SK-N-SH (cell line): Measurements from ENCODE around the gene TFAP2C. TPM values are rescaled to one million over a fixed set of nuclear protein-coding genes. Genes with fewer than 3 reads are reported as not detected.

ENCODE experiments used
- CTCF ChIA-PET: fragments of 300-600, 350-600 bp; formaldehyde crosslinking; extraction: SDS; loops from one replicate; lab custom pipeline; 2021; lab: Yijun Ruan, JAX
- POLR2A ChIA-PET: fragments of 350-600 bp; sonication (Branson Sonifier 250); formaldehyde crosslinking; extraction: SDS; loops from one replicate; lab custom pipeline; 2020; ENCODE audit warnings: antibody characterized with exemption, inconsistent platforms; lab: Yijun Ruan, JAX
- DNase-seq: peaks from one replicate; pipeline ENCODE4 v3.0.0; 2012
- H2AFZ ChIP-seq: fragments of 200-600 bp; sonication (generic); 2 replicates; pipeline ENCODE4 v1.8.1; 2016; ENCODE audit warnings: antibody characterized with exemption, mild to moderate bottlenecking, low read depth
- H3F3A ChIP-seq: fragments of 200-600 bp; sonication (generic); replicated peaks from 2 replicates; pipeline ENCODE3; 2016; ENCODE audit warnings: antibody characterized with exemption, mild to moderate bottlenecking; ENCODE audit not compliant: insufficient read depth
- H3K27ac ChIP-seq, 2 experiments: fragments of 200-500 bp in 1 of 2; fragments of 200-600 bp in 1 of 2; sonication (Bioruptor generic) in 1 of 2; sonication (generic), shearing (Covaris generic) in 1 of 2; 2 replicates each; pipeline versions ENCODE4 v1.5.1 to v1.6.1; 2014 to 2016; ENCODE audit warnings: low read depth in 2 of 2, inconsistent platforms in 1 of 2, low read length in 1 of 2, mild to moderate bottlenecking in 1 of 2, mixed read lengths in 1 of 2
- H3K27me3 ChIP-seq: fragments of 200-600 bp; sonication (generic), shearing (Covaris generic); 2 replicates; pipeline ENCODE4 v1.6.1; 2016; ENCODE audit warnings: mixed run types; ENCODE audit not compliant: insufficient read depth
- H3K36me3 ChIP-seq, 2 experiments: fragments of 200-500 bp in 1 of 2; fragments of 200-600 bp in 1 of 2; sonication (Bioruptor generic) in 1 of 2; sonication (generic) in 1 of 2; replicated peaks in 1 of 2; 2 replicates each; pipeline versions ENCODE3 to v1.5.1; 2014 to 2016; ENCODE audit warnings: low read length in 1 of 2, mild to moderate bottlenecking in 1 of 2; ENCODE audit not compliant: insufficient read depth in 2 of 2, control insufficient read depth in 1 of 2
- H3K4me1 ChIP-seq, 2 experiments: fragments of 200-500 bp in 1 of 2; fragments of 200-600 bp in 1 of 2; sonication (Bioruptor generic) in 1 of 2; sonication (generic), shearing (Covaris generic) in 1 of 2; 2 replicates each; pipeline versions ENCODE4 v1.5.1 to v1.6.1; 2014 to 2016; ENCODE audit warnings: low read depth in 1 of 2, low read length in 1 of 2, mixed run types in 1 of 2; ENCODE audit not compliant: insufficient read depth in 2 of 2, control insufficient read depth in 1 of 2
- H3K4me2 ChIP-seq: fragments of 200-600 bp; sonication (generic), shearing (Covaris generic); 2 replicates; pipeline ENCODE4 v1.6.1; 2017; ENCODE audit warnings: mixed run types
- H3K4me3 ChIP-seq, 2 experiments: fragments of 200-500 bp in 1 of 2; fragments of 200-600 bp in 1 of 2; sonication (Bioruptor generic) in 1 of 2; sonication (generic), shearing (Covaris generic) in 1 of 2; 2 replicates each; pipeline versions ENCODE4 v1.5.1 to v1.8.1; 2014 to 2016; ENCODE audit warnings: low read depth in 2 of 2, inconsistent platforms in 1 of 2, low read length in 1 of 2, mild to moderate bottlenecking in 1 of 2, mixed read lengths in 1 of 2, moderate library complexity in 1 of 2
- H3K79me2 ChIP-seq: fragments of 200-600 bp; sonication (generic); 2 replicates; pipeline ENCODE4 v1.8.1; 2017; ENCODE audit warnings: mild to moderate bottlenecking; ENCODE audit not compliant: insufficient read depth
- H3K9ac ChIP-seq: fragments of 200-600 bp; sonication (generic); 2 replicates; pipeline ENCODE4 v1.6.1; 2017; ENCODE audit warnings: mixed run types
- H3K9me2 ChIP-seq: fragments of 200-600 bp; sonication (generic); 2 replicates; pipeline ENCODE4 v1.6.1; 2017; ENCODE audit warnings: mixed run types
- H3K9me3 ChIP-seq: fragments of 200-600 bp; sonication (generic); 2 replicates; pipeline ENCODE4 v1.6.1; 2017; ENCODE audit warnings: mixed run types, mild to moderate bottlenecking, moderate library complexity
- H4K20me1 ChIP-seq: fragments of 200-600 bp; sonication (generic); 2 replicates; pipeline ENCODE4 v1.6.1; 2017; ENCODE audit warnings: mild to moderate bottlenecking, mixed run types; ENCODE audit not compliant: insufficient read depth
- CHD2 ChIP-seq: fragments of 150-350 bp; IDR thresholded peaks from 2 replicates; pipeline ENCODE4 v1.6.1; 2018; ENCODE audit warnings: low read length; ENCODE audit not compliant: partially characterized antibody
- CTCF ChIP-seq: fragments of 200-600 bp; sonication (generic); IDR thresholded peaks from 2 replicates; pipeline ENCODE4 v1.6.1; 2017; ENCODE audit warnings: antibody characterized with exemption, mild to moderate bottlenecking, moderate library complexity
- FOSL2 ChIP-seq: IDR thresholded peaks from 2 replicates; pipeline ENCODE4 v1.4.0; 2012; ENCODE audit warnings: low read depth, mild to moderate bottlenecking, moderate library complexity, borderline replicate concordance
- FOXJ3 ChIP-seq: sonication (generic); formaldehyde crosslinking; IDR thresholded peaks from 2 replicates; pipeline ENCODE4 v1.5.1; 2020; ENCODE audit warnings: mild to moderate bottlenecking, missing genetic modification reagents
- GABPA ChIP-seq: IDR thresholded peaks from 2 replicates; pipeline ENCODE4 v1.4.0; 2012; ENCODE audit warnings: low read depth, mild to moderate bottlenecking
- GATA2 ChIP-seq: sonication (generic); formaldehyde crosslinking; IDR thresholded peaks from 2 replicates; pipeline ENCODE4 v1.5.0; 2020; ENCODE audit warnings: mild to moderate bottlenecking, missing genetic modification reagents
- IRF3 ChIP-seq: fragments of 150-350 bp; IDR thresholded peaks from 2 replicates; pipeline ENCODE4 v1.6.1; 2016; ENCODE audit warnings: mild to moderate bottlenecking, low read depth, low read length
- JUND ChIP-seq: IDR thresholded peaks from 2 replicates; pipeline ENCODE4 v1.4.0; 2012
- POLR2AphosphoS5 ChIP-seq: IDR thresholded peaks from 2 replicates; pipeline ENCODE4 v1.6.1; 2012; ENCODE audit warnings: low read depth, low read length
- RCOR1 ChIP-seq: fragments of 150-350 bp; IDR thresholded peaks from 2 replicates; pipeline ENCODE4 v1.6.1; 2017; ENCODE audit warnings: antibody characterized with exemption, low read length
- REST ChIP-seq: IDR thresholded peaks from 2 replicates; pipeline ENCODE4 v1.6.1; 2012; ENCODE audit warnings: mild to moderate bottlenecking, low read depth, low read length, moderate library complexity
- TCF12 ChIP-seq: IDR thresholded peaks from 2 replicates; pipeline ENCODE4 v1.4.0; 2012
- USF1 ChIP-seq: IDR thresholded peaks from 2 replicates; pipeline ENCODE4 v1.4.0; 2012; ENCODE audit warnings: low read depth, borderline replicate concordance
- USF2 ChIP-seq: fragments of 150-350 bp; IDR thresholded peaks from 2 replicates; pipeline ENCODE4 v1.6.1; 2017; ENCODE audit warnings: antibody characterized with exemption, low read length, low read depth, borderline replicate concordance
- polyA plus RNA-seq, 3 experiments: library from polyadenylated mRNA; depleted of rRNA; stranded (reverse); fragments of >200 nt; gene quantifications; 2 replicates each; pipeline ENCODE4 v1.2.3, GENCODE V29; 2012

Gene TFAP2C
- polyA plus RNA-seq, 1 of the 3 experiments (the other 2 are of a cell fraction) = not detected

- TF ChIP-seq IRF3 (no peak), FOSL2 (no peak), FOXJ3 (CRISPR knock-in tag) (no peak)
- TF ChIP-seq, all 33 proteins: peak for 0
Measured at GRCh38 chr20:56590888-56591287, 38.2 kb upstream of the TFAP2C start (continued).

GRCh38 chr20:56592211-56592610 is 36.9 kb upstream of the TFAP2C start:
- Histone ChIP-seq H3K9ac (no peak overlapping the region), H3K4me2 (no peak overlapping the region), H3K27me3 (peaks cover 16% of the 10 kb centered on the region; the same call in 1 of the 2 replicates), H3K9me2 (no peaks in the 10 kb centered on the region), H3K79me2 (no peaks in the 10 kb centered on the region), H4K20me1 (no peaks in the 10 kb centered on the region), H3K9me3 (no peaks in the 10 kb centered on the region), H2AFZ (no peak overlapping the region), H3K4me3 (no peak overlapping the region)
- no peak for DNase-seq
- CTCF ChIA-PET = no interaction called here
- TF ChIP-seq IRF3 = no peak
- TF ChIP-seq FOXJ3 (CRISPR knock-in tag) = no peak
- no peak for TF ChIP-seq USF1
- no peak for TF ChIP-seq JUND
- no peak for TF ChIP-seq USF2
- TF ChIP-seq CTCF = no peak
- TF ChIP-seq RCOR1 = no peak
- TF ChIP-seq POLR2AphosphoS5 = no peak
- TF ChIP-seq REST = no peak
- no peak for TF ChIP-seq TCF12
- no peak for TF ChIP-seq CHD2
- no peak for TF ChIP-seq GATA2 (CRISPR knock-in tag)
- no peak for TF ChIP-seq GABPA
- TF ChIP-seq, all 33 proteins: peak for 0
- Histone ChIP-seq H3K4me1 (no peaks in the 10 kb centered on the region), H3K36me3 (no peaks in the 10 kb centered on the region), H3K27ac (no peak overlapping the region), H3F3A (no peaks in the 10 kb centered on the region)
- POLR2A ChIA-PET = no interaction called here
